ENCODE results near the gene RPL39L. TPM values are rescaled to one million over a fixed set of nuclear protein-coding genes. Genes with fewer than 3 reads are reported as not detected.

RPL39L gene
- total RNA-seq, 4 donors from 2014 or later: 3.5 to 145 (median 10.1) TPM

GRCh38 chr3:187131981-187132380, 7.3 kb downstream of the RPL39L start:
- Histone ChIP-seq H3K27me3 (no peaks in the 10 kb centered on the region), H3K27ac (no peak overlapping the region), H3K4me3 (no peak overlapping the region), H3K9me3 (no peaks in the 10 kb centered on the region), H3K36me3 (no peaks in the 10 kb centered on the region), H3K4me1 (no peaks in the 10 kb centered on the region)
- TF ChIP-seq CTCF (IDR thresholded peaks at IDR 0.05): no peak
- no peak for TF ChIP-seq POLR2A (IDR thresholded peaks at IDR 0.05)
- intact Hi-C loops (cut with DNase I; ENCODE audit: low total_unique reads): no loop called here
- no peak for DNase-seq

- Histone ChIP-seq H3K27ac (peak overlapping the region; percentile 21 to 53), H3K9me3 (no peaks in the 10 kb centered on the region), H3K36me3 (no peaks in the 10 kb centered on the region), H3K4me3 (no peak overlapping the region), H3K27me3 (no peaks in the 10 kb centered on the region), H3K4me1 (no peaks in the 10 kb centered on the region)
- intact Hi-C loops (cut with DNase I; ENCODE audit: low total_unique reads): no loop called here
- no peak for DNase-seq
- TF ChIP-seq POLR2A (IDR thresholded peaks at IDR 0.05) (no peak), CTCF (IDR thresholded peaks at IDR 0.05) (no peak)
Observed at GRCh38 chr3:187130346-187131066, 8.8 kb downstream of the RPL39L start.

DNA sequence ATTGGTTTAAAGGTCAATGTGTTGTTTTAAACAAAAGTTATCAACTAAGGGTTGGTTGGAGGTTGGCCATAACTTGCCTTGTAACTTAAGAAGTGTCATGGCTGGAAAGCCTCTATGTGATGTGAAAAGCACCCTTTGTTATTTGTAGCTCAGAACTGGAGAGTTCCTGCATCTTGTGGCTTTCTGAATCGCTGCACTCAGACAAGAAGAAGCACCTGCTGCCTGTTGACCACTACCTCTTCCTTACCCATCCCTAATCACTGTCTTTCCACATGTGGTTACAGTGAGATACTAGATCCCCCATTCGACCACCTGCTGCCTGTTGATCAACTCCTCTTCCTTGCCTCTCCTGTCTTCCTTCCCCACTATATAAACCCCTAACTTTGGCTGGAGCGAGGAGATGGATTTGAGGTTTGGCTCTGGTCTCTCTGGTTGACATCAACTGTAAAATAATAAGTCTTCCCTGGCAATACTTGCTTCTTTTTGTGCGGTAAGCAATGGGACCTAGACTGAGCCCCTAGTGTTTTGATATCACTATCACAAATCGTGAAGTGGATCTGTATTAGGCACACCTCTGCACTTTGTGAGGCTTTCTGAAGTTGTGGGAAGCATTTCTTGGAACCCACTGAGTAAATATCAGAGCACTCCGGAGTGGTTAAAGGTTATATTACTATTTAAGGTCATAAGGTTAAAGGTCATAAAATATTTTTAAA, 13.8 kb downstream of the RPL39L start:
- Histone ChIP-seq H3K9me3 (no peaks in the 10 kb centered on the region), H3K4me1 (no peaks in the 10 kb centered on the region), H3K27ac (no peak overlapping the region), H3K27me3 (no peaks in the 10 kb centered on the region), H3K36me3 (no peaks in the 10 kb centered on the region), H3K4me3 (no peak overlapping the region)
- intact Hi-C loops (cut with DNase I; ENCODE audit: low total_unique reads): no loop called here
- DNase-seq: no peak
- TF ChIP-seq CTCF (IDR thresholded peaks at IDR 0.05) (no peak), POLR2A (IDR thresholded peaks at IDR 0.05) (no peak)

DNA sequence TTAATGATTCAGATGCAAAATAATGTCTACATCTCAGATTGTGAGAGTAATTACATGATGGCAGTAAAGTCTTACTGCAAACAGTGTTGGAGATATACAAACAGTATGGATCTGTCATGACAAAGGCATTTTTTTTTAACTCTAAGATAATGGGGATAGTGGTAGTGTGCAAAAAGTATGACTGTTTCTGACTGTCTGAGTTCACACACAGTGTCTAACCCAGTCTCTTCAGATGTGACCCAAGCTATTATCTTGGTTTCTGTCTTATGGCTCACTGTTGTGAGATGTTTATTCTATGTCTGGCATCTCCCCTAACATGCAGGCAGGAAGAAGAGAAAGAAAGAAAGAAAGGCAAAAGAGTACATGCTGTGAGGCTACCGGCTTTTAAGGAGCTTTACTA, 17.0 kb downstream of the RPL39L start:
- Histone ChIP-seq H3K27ac (no peak overlapping the region), H3K9me3 (no peaks in the 10 kb centered on the region), H3K27me3 (no peaks in the 10 kb centered on the region), H3K36me3 (no peaks in the 10 kb centered on the region), H3K4me1 (no peaks in the 10 kb centered on the region), H3K4me3 (no peak overlapping the region)
- TF ChIP-seq CTCF (IDR thresholded peaks at IDR 0.05) (no peak), POLR2A (IDR thresholded peaks at IDR 0.05) (no peak)
- intact Hi-C loops (cut with DNase I; ENCODE audit: low total_unique reads): no loop called here
- no peak for DNase-seq

- Histone ChIP-seq H3K4me3 (no peak overlapping the region), H3K9me3 (no peaks in the 10 kb centered on the region), H3K4me1 (no peaks in the 10 kb centered on the region), H3K27me3 (no peaks in the 10 kb centered on the region), H3K36me3 (no peaks in the 10 kb centered on the region), H3K27ac (no peak overlapping the region)
- TF ChIP-seq POLR2A (IDR thresholded peaks at IDR 0.05): no peak
- TF ChIP-seq CTCF (IDR thresholded peaks at IDR 0.05): no peak
- no peak for DNase-seq
- intact Hi-C loops (cut with DNase I; ENCODE audit: low total_unique reads): no loop called here
Observed at GRCh38 chr3:187120326-187120725, 19.0 kb downstream of the RPL39L start.

Data from uterus (tissue), 4 donors.